Epithelial cell of proximal tubule (primary cell): Measurements from ENCODE around the gene CASP6. TPM values are rescaled to one million over a fixed set of nuclear protein-coding genes. Genes with fewer than 3 reads are reported as not detected.
"Not testable (repeated sequence)": the region's sequence is repeated elsewhere in the genome, so short reads cannot be mapped to it uniquely, and the experiment has no call there.

Experiments
- DNase-seq: peaks from one replicate; pipeline ENCODE4 v3.0.0-alpha.2; 2011; ENCODE audit warnings: low read depth
- H3K4me3 ChIP-seq: 2 replicates; pipeline ENCODE4 v1.5.1; 2011; ENCODE audit warnings: low read depth, mild to moderate bottlenecking, low read length
- total RNA-seq: library from RNA; depleted of rRNA; stranded (reverse); fragments of >200 nt; gene quantifications from 2 replicates; pipeline ENCODE4 v1.2.3, GENCODE V29; 2015
- TF ChIP-seq, protein P1 (sequence below): conservative IDR thresholded peaks from 2 replicates; pipeline ENCODE4 v1.5.1; 2012; ENCODE audit warnings: low read depth, mild to moderate bottlenecking, low read length

Gene CASP6
- total RNA-seq, 1 donor from 2014 or later, result 59.7 TPM

DNA sequence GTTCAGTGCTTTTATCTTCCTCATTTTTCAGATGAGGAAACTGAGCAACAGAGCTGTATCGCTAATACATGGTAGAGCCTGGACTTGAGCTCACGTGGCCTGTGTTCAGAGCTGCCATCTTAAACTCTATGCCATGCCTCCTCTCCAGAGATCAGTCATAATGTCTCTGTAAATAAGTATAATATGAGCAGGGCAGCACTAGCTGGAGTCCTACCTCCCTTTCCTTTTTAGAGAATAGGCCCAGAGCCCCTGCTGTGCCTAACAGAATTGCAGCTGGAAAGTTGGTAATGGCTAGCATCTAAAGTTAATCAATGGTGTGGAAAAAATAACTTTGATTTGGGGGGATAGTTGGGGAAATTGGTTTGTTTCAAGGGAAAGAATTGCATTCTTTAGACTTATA, 20.4 kb downstream of the CASP6 start:
- TF ChIP-seq, protein P1, sequence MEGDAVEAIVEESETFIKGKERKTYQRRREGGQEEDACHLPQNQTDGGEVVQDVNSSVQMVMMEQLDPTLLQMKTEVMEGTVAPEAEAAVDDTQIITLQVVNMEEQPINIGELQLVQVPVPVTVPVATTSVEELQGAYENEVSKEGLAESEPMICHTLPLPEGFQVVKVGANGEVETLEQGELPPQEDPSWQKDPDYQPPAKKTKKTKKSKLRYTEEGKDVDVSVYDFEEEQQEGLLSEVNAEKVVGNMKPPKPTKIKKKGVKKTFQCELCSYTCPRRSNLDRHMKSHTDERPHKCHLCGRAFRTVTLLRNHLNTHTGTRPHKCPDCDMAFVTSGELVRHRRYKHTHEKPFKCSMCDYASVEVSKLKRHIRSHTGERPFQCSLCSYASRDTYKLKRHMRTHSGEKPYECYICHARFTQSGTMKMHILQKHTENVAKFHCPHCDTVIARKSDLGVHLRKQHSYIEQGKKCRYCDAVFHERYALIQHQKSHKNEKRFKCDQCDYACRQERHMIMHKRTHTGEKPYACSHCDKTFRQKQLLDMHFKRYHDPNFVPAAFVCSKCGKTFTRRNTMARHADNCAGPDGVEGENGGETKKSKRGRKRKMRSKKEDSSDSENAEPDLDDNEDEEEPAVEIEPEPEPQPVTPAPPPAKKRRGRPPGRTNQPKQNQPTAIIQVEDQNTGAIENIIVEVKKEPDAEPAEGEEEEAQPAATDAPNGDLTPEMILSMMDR, result no peak

DNA sequence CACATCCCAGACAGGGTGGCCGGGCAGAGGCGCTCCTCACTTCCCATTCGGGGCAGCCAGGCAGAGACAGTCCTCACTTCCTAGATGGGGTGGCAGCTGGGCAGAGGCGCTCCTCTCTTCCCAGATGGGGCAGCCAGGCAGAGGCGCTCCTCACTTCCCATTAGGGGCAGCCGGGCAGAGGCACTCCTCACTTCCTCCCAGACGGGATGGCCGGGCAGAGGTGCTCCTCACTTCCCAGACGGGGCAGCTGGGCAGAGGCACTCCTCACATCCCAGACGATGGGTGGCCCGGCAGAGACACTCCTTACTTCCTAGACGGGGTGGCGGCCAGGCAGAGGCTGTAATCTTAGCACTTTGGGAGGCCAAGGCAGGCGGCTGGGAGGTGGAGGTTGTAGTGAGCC, 24.3 kb downstream of the CASP6 start:
- DNase-seq, H3K4me3 ChIP-seq: not testable (repeated sequence)

More for the DNA sequence above, 20.4 kb downstream of the CASP6 start:
- no peak for DNase-seq
- H3K4me3 ChIP-seq, result no peak overlapping the region

GRCh38 chr4:109678472-109678871, 24.8 kb downstream of the CASP6 start:
- H3K4me3 ChIP-seq, DNase-seq: not testable (repeated sequence)

DNA sequence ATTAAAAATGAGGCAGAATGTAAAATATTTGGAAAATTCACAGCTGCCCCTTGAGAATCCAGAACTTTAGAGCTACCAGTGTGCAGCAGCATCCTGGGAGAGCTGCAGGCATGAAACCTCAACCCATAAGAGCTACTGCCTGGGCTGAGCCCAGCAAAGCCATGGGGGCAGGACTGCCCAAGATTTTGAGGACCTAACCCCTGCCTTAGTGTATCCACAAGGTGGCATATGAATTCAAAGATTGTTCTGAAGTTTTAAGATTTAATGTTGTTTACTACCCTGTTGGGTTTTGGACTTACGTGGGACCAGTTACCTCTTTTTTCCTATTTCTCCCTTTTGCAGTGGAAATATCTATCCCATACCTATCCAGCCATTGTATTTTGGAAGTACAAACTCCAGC, 26.4 kb downstream of the CASP6 start:
- H3K4me3 ChIP-seq, result no peak overlapping the region
- DNase-seq, result no peak
- TF ChIP-seq, protein P1, result no peak

GRCh38 chr4:109675843-109676242, 27.4 kb downstream of the CASP6 start:
- DNase-seq, result no peak
- TF ChIP-seq, protein P1, result no peak

GRCh38 chr4:109675181-109675580, 28.1 kb downstream of the CASP6 start:
- H3K4me3 ChIP-seq, result no peak overlapping the region
- TF ChIP-seq, protein P1, result no peak
- DNase-seq, result no peak

More at GRCh38 chr4:109675843-109676242, 27.4 kb downstream of the CASP6 start:
- H3K4me3 ChIP-seq, result no peak overlapping the region

- TF ChIP-seq, protein P1, result no peak
- H3K4me3 ChIP-seq, result no peak overlapping the region
- no peak for DNase-seq
Measured at GRCh38 chr4:109673303-109673702, 29.9 kb downstream of the CASP6 start.

GRCh38 chr4:109672169-109672930, 30.9 kb downstream of the CASP6 start:
- TF ChIP-seq, protein P1, result no peak
- DNase-seq, result no peak
- no peak overlapping the region for H3K4me3 ChIP-seq
